ENCODE data around the gene CTSV.
A peak's percentile ranks its signal among the peaks of the same experiment; 100 is the strongest.
"Not testable (repeated sequence)": the region's sequence is repeated elsewhere in the genome, so short reads cannot be mapped to it uniquely, and the experiment has no call there.

CTSV gene

GRCh38 chr9:97038611-97039513, at the start of gene CTSV:
Gene CTSV, minus strand, starts transcription at chr9:97039142. Its CDS starts 1,099 bp downstream, at chr9:97038043.
- DNase-seq = peak; percentile 87 to 91

DNA sequence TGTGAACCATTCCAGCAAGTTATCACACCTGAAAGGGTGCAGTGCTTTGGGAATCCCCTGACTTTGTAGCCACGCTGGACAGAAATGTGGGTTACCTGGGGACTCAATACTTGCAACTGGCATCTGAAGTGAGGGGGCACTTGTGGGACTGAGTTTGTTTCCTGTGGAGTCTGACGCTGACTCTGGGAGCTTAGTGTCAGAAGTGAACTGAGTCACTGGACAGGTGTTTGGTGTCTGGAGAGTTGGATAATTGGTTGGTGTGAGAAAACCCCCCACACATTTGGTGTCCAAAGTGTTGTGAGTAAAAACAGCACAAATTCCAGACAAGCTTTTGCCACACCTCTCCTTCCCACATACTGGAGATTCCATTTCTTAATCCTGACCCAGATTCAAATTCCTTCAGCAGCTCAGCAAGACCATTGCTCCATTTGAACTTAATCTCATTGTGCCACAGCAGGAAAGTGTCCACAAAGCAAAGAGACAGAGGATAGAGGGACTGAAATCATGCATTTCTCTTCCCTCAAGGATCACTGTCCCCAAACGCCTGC, 48.8 kb upstream of the CTSV start:
- not testable (repeated sequence) for DNase-seq

- DNase-seq = not testable (repeated sequence)
Observed at GRCh38 chr9:97084562-97084991, 45.6 kb upstream of the CTSV start.

DNA sequence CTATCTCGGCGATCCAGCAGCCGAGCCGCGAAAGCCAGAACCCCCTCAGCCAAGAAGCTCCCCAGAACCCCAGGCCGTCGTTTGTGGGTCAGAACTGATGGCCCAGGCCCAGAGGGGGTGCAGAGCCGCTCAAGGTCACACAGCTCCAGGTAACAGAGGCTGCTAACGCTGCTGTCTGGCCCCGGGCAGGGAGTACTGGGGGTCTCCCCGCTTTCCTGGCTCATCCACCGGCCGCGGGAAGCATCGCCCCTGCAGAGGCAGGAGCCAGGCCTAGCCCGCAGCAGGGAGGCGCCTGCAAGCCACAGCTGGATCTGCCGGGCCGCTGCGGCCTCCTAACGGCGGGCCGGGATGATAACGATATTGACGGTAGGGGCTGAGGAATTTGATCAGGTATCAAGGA, 39.4 kb upstream of the CTSV start:
- no peak for DNase-seq

DNA sequence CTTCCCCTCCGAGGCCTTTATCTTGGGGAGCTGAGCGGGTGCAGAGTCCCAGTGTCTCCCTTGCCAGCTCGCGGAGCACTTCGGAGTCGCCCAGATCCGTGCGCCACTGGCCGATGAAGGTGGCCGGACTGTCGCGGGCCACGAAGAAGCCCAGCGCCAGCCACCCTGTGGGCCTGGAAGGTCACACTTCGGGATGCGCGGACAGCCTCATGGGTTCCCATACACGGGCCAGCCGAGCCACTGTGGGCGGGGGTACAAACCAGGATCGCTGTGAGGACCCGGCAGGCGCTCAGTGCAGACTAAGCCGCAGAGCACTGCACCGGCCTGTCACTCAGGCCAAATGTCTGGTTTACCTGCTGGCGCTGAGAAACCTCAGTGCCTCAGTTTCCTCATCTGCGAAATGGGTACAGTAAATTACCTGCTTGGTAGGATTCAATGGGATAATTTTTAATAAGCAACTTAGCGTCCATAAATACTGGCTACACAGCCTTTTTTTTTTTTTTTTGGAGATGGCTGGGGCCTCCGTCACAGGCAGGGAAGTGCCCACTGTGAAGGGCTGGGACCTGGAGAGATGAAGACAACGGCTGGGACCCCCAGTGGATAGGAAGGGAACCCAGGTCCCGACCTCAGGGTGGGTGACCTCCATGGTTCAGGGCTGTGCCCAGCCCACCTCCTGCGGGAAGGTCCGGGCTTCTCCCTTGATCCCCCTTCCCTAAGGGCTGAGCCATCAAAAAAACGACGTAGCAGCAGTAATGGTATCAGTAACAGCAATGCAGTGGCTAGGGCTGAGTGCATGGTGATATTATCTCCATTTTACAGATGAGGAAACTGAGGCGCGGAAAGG, 38.7 kb upstream of the CTSV start:
- DNase-seq = no peak

GRCh38 chr9:97076731-97077451, 37.9 kb upstream of the CTSV start:
- DNase-seq = not testable (repeated sequence)

- DNase-seq = no peak
Observed at GRCh38 chr9:97076238-97076637, 37.3 kb upstream of the CTSV start.

DNA sequence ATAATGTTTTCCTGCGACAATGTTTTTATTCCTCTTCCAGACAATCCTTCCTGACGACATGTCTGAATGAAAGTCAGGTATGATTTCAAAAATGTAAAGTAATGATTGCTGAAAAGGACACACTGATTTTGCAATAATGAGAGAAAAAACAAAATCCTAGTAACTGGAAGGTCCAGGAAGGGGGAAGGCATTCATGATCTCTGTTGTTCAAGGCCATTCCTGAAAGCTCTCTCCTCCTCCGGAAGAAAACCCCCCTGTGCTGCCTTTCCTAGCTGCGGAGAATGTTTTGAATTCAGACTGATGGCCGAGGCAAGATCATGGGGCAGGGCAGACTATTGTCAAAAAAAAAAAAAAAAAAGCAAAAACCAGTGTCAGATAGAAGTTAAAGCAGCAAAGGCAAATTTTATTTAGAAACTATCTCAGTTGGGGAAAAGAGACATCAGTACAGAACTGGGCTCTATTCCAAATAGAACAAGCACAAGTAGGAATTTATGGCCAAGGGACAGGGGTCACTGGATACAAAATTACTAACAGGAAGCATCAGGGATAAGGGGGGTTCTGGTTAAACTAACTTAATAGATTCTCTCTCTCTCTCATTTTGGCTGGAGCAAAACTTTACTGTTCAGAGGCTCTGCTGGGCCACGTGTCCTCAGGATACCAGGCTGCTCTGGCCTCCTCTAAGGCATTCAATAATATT, 36.5 kb upstream of the CTSV start:
- no peak for DNase-seq

GRCh38 chr9:97073506-97073905, 34.6 kb upstream of the CTSV start:
- DNase-seq = no peak

DNA sequence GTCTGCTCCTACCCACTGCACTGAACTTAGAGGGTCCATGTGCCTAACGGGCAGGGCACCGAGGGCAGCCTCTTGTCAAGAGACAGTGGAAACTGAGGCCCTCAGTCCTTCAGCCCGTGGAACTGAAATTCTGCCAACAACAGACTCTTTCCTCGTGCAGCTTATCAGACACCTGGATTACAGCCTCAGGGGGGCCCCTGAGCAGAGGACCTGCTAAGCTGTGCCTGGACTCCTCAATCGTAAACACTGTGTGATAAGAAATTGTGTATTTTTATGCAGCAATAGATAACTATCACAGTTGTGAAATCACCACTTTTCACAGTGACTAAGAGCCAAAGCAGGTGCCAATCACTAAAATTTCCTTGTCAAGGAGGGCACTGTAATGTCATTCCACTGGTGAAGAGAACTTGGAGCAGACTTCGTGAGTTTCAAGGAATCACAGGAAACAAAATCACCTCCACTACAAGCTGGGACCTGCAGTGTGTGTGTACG, 33.4 kb upstream of the CTSV start:
- DNase-seq = no peak

GRCh38 chr9:97070325-97070724, 31.4 kb upstream of the CTSV start:
- not testable (repeated sequence) for DNase-seq

- DNase-seq = no peak
Observed at GRCh38 chr9:97067490-97067889, 28.5 kb upstream of the CTSV start.

DNA sequence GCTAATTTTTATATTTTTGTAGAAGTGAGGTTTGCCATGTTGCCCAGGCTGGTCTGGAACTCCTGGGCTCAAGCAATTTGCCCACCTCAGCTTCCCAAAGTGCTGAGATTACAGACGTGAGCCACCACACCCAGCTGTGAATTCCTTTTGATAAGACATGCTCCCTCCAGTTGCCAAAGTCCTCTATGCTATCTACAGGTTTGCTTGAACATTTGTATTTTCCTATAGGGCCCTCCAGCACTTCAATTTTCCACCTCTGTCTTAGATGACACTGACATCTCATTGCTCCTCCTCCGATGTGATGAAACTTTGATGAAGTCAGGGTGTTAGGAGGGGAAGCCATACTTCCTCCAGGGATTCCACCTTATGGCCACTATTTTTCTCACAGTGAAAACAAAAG, 25.2 kb upstream of the CTSV start:
- DNase-seq = no peak

- DNase-seq = no peak
Observed at GRCh38 chr9:97060796-97061195, 21.9 kb upstream of the CTSV start.

DNA sequence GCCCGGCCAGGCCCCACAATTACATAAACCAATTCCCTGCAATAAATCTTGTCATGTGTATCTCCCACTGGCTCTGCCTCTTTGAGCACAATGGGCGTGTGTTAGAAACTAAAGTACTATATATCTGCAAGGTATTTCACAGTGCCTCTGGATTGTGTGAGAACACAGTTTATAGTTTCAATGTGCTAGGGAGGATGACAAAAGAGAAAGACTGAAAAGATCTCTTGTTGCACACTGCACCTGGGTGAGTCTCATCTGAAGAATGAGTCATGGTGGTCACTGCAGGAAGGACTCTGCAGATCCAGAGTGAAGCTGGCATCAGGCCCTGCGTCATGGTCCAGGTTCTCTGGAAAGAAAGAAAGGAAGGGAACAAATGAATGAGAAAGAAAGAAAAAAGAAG, 20.7 kb upstream of the CTSV start:
- DNase-seq = no peak

GRCh38 chr9:97057651-97058050, 18.7 kb upstream of the CTSV start:
- DNase-seq = no peak

DNA sequence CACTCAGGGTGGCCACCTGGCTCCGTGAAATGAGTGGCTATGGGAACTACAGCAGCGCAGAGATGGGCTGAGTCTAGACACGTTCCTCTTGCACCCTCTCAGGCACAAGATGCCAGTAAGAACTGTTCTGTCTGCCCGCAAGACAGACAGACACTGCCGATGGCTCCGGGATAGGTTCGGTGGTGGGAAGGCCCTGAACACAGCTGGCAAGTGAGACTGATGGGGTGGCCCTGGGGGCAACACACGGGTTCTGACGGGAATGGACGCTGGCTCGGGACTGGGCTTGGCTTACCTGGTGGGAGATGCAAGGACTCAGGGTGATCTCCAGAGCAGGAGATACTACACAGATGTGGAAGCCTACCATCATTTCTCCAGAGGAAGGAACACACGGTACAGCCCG, 16.9 kb upstream of the CTSV start:
- DNase-seq = not testable (repeated sequence)

GRCh38 chr9:97053717-97054116, 14.8 kb upstream of the CTSV start:
- no peak for DNase-seq

DNA sequence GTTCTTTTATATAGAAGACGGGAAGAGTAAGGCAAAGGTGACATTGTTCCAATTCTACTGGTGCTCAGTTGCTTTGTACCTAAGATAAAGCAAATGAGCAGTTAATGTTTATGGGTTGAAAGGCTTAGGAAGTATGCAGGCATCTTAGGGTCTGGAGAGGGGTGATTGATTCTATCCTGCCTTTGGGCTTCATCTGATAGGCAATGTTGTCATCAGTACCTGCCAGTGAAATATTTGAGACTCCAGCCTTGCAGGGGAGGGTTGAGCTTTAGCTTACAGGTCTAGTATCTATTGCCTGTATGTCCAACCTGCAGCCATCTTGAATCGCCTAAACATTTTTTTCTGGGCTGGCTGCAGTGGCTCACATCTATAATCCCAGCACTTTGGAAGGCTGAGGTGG, 13.8 kb upstream of the CTSV start:
- no peak for DNase-seq

- DNase-seq = no peak
Observed at GRCh38 chr9:97046228-97046627, 7.3 kb upstream of the CTSV start.

DNA sequence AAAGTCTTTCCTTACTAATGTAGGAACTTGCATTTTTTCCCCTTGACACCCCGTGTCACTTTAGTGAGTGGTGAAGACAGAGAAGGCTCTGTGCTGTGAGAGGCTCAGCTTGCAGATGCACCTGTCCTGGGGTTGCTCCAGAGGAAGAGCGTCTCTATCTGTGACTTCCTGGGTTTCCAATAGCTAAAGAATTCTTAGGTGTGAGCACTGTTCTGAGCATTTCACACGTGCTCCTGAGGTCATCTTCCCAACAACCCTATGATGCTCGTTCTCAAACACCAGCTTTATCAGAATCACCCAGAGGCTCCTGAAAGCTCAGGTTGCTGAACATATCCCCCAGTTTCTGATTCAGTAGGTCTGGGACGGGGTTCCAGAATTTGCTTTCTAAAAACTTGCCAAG, 6.4 kb upstream of the CTSV start:
- DNase-seq = no peak

GRCh38 chr9:97041898-97042297, 3.0 kb upstream of the CTSV start:
- DNase-seq = no peak

Data from activated T-cell treated with anti-CD3 and anti-CD28 coated beads, Interleukin-2, amount 50 U/mL, for 48 hours (primary cell).